ENCODE data around the gene NRXN3. TPM values are rescaled to one million over a fixed set of nuclear protein-coding genes. Genes with fewer than 3 reads are reported as not detected.

Gene NRXN3
- total RNA-seq, 2 donors from 2014 or later = 1.3 to 2.3 TPM

GRCh38 chr14:78785265-78785664 lies 615.1 kb downstream of the NRXN3 start:
- Histone ChIP-seq H3K4me3 (no peak overlapping the region), H3K27me3 (no peaks in the 10 kb centered on the region), H3K9me3 (no peaks in the 10 kb centered on the region), H3K36me3 (replicated peaks in 1 of 2; ENCODE audit: insufficient read depth in 1 of 2, low read depth in 2 of 2) (no peaks in the 10 kb centered on the region), H3K4me1 (no peaks in the 10 kb centered on the region), H3K27ac (no peak overlapping the region)
- ATAC-seq (no peak), DNase-seq (no peak)
- 67 to 78% methylated on average over 4 of the region's 4 CpGs for WGBS, 2 donors
- TF ChIP-seq CTCF (IDR thresholded peaks at IDR 0.05) (no peak), POLR2A (IDR thresholded peaks at IDR 0.05) (no peak)
- intact Hi-C loops (cut with DNase I) = no loop called here

DNA sequence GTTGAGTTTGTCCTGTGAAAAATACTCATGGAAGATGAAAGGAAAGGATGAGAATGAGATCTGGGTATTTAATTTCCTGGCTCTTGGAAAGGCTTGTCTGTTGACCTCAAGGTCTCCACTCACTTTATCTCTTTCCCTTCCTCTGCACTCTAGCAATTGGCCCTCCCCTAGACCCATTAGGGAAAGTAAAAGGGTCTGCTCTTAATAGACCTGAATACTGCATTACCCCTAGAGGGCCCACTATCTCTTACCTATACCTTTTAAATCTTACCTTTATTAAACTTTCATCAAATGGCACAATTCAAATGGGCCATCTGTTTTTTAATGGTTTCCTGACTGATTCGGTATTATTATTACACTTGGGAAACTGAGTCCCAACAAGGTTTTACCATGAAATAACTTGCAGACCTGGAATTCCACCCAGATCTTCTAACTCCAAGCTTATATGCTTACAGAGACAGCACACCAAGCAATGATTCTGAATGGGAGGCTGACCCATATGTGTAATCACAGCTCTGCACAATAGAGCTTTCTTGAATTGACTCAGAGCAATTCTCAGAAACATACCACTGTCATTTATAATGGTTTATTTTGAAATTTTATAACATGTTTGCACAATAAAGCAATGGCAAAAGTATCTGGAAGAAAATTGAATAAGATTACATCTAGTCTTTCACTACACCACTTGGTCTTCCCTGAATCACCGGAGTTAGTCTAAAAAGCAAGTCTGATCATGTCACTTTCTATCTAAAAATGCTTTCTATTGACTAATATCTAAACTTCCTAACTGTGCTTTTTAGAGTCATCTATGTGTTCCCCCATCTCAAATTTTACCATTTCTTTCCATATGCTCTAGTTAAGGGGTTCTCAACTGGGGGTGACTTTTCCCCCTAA lies 618.5 kb downstream of the NRXN3 start:
- no peaks in the 10 kb centered on the region for H3K36me3 ChIP-seq (replicated peaks in 1 of 2; ENCODE audit: insufficient read depth in 1 of 2, low read depth in 2 of 2)
- no peak overlapping the region for H3K27ac ChIP-seq
- no peaks in the 10 kb centered on the region for H3K4me1 ChIP-seq
- WGBS, 2 donors = 86 to 90% methylated on average over 2 of the region's 2 CpGs
- TF ChIP-seq POLR2A (IDR thresholded peaks at IDR 0.05) (no peak), CTCF (IDR thresholded peaks at IDR 0.05) (no peak)
- ATAC-seq = no peak
- no peak for DNase-seq
- H3K9me3 ChIP-seq = no peaks in the 10 kb centered on the region
- intact Hi-C loops (cut with DNase I) = no loop called here
- no peak overlapping the region for H3K4me3 ChIP-seq
- H3K27me3 ChIP-seq = no peaks in the 10 kb centered on the region

DNA sequence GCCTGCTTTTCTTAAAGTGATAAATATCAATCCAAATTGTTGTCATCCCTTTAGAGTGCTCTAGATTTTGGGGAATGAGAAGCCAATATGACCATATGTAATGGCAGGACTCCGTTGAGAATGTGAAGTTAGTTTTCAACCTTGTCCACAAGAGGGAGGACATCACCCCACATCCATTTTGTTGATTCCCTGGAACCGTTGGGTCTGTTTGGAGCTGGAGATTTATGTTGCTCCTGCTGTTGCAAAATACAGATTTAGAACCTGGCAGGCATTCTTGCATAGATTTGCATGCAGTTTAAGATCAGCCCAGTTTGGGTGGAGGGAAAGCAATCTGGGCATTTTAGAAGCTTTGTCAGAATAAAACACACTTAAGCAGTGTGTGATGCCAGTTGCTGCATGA lies 620.1 kb downstream of the NRXN3 start:
- no peaks in the 10 kb centered on the region for H3K9me3 ChIP-seq

DNA sequence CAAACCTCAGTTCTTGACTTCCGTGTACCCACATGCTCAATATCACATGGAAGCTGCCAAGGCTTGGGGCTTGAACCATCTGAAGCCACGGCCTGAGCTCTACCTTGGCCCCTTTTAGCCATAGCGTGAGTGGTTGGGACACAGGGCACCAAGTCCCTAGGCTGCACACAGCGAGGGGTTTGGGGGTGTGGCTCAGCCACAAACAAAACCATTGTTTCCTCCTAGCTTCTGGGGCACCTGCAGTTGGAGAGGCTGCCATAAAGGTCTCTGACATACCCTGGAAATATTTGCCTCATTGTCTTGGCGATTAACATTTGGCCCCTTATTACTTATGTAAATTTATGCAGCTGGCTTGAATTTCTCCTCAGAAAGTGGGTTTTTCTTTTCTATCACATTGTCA lies 628.6 kb downstream of the NRXN3 start:
- no peak overlapping the region for H3K4me3 ChIP-seq
- H3K27ac ChIP-seq = no peak overlapping the region
- 25 to 46% methylated on average over 2 to 5 of the region's 5 CpGs for WGBS, 2 donors
- H3K9me3 ChIP-seq = no peaks in the 10 kb centered on the region
- no peaks in the 10 kb centered on the region for H3K36me3 ChIP-seq (replicated peaks in 1 of 2; ENCODE audit: insufficient read depth in 1 of 2, low read depth in 2 of 2)
- ATAC-seq (no peak), DNase-seq (no peak)
- no peaks in the 10 kb centered on the region for H3K4me1 ChIP-seq
- no peaks in the 10 kb centered on the region for H3K27me3 ChIP-seq
- intact Hi-C loops (cut with DNase I) = no loop called here
- TF ChIP-seq CTCF (IDR thresholded peaks at IDR 0.05) (no peak), POLR2A (IDR thresholded peaks at IDR 0.05) (no peak)

More for the DNA sequence above, 620.1 kb downstream of the NRXN3 start:
- DNase-seq (no peak), ATAC-seq (no peak)
- Histone ChIP-seq H3K27me3 (no peaks in the 10 kb centered on the region), H3K27ac (no peak overlapping the region), H3K4me3 (no peak overlapping the region), H3K36me3 (replicated peaks in 1 of 2; ENCODE audit: insufficient read depth in 1 of 2, low read depth in 2 of 2) (no peaks in the 10 kb centered on the region), H3K4me1 (no peaks in the 10 kb centered on the region)
- intact Hi-C loops (cut with DNase I) = no loop called here
- TF ChIP-seq POLR2A (IDR thresholded peaks at IDR 0.05) (no peak), CTCF (IDR thresholded peaks at IDR 0.05) (no peak)
- 2 to 16% methylated on average over 2 of the region's 2 CpGs for WGBS, 2 donors

- TF ChIP-seq CTCF (IDR thresholded peaks at IDR 0.05) (no peak), POLR2A (IDR thresholded peaks at IDR 0.05) (no peak)
- DNase-seq (no peak), ATAC-seq (no peak)
- Histone ChIP-seq H3K27ac (no peak overlapping the region), H3K27me3 (no peaks in the 10 kb centered on the region), H3K9me3 (no peaks in the 10 kb centered on the region), H3K4me1 (no peaks in the 10 kb centered on the region), H3K4me3 (no peak overlapping the region), H3K36me3 (replicated peaks in 1 of 2; ENCODE audit: insufficient read depth in 1 of 2, low read depth in 2 of 2) (no peaks in the 10 kb centered on the region)
- intact Hi-C loops (cut with DNase I) = no loop called here
- 11 to 15% methylated on average over 3 of the region's 3 CpGs for WGBS, 2 donors
These were observed 635.4 kb downstream of the NRXN3 start for GRCh38 chr14:78805570-78805969.

Data from body of pancreas (tissue), 4 donors.